IMR-90 (cell line): ENCODE data around the gene RNF175. TPM values are rescaled to one million over a fixed set of nuclear protein-coding genes. Genes with fewer than 3 reads are reported as not detected.

Experiments used
- ATAC-seq: fragments of 200-7000 bp; cut with Tn5 transposase; 2 replicates; pipeline ENCODE4 v1.9.1; 2020; ENCODE audit warnings: low read depth, mild to moderate bottlenecking, moderate library complexity
- BruUV-seq: library from RNA; stranded (reverse); fragments of 400-500 nt; replicated peaks from 2 replicates; lab custom pipeline; 2021; lab: Mats Ljungman, UMichigan
- CTCF ChIA-PET: fragments of 300-600 bp; formaldehyde crosslinking; extraction: SDS; loops from one replicate; lab custom pipeline; 2021; ENCODE audit warnings: antibody characterized with exemption; lab: Yijun Ruan, JAX
- POLR2A ChIA-PET: fragments of 300-600 bp; sonication (Branson Sonifier 250); formaldehyde crosslinking; loops from one replicate; lab custom pipeline; 2022; ENCODE audit warnings: antibody characterized with exemption; ENCODE audit not compliant: unreplicated experiment; lab: Charles Lee
- DNase-seq: peaks from one replicate; pipeline ENCODE4 v3.0.0; 2013
- H2AFZ ChIP-seq: replicated peaks from 2 replicates; pipeline ENCODE3; 2013; ENCODE audit warnings: low read length, mild to moderate bottlenecking; ENCODE audit not compliant: poor library complexity
- H2AK5ac ChIP-seq: 2 replicates; pipeline ENCODE4 v1.6.1; 2013; ENCODE audit warnings: low read depth, low read length, inconsistent platforms
- H2AK9ac ChIP-seq: replicated peaks from 2 replicates; pipeline ENCODE3; 2013; ENCODE audit warnings: mild to moderate bottlenecking, low read depth, low read length, moderate library complexity; ENCODE audit not compliant: poor library complexity
- H2BK120ac ChIP-seq: 2 replicates; pipeline ENCODE4 v1.6.1; 2013; ENCODE audit warnings: low read depth, low read length, inconsistent platforms
- H2BK15ac ChIP-seq: 3 replicates; pipeline ENCODE4 v1.6.1; 2013; ENCODE audit warnings: low read depth, low read length, inconsistent platforms
- H2BK20ac ChIP-seq: 2 replicates; pipeline ENCODE4 v1.6.1; 2013; ENCODE audit warnings: low read depth, mild to moderate bottlenecking, inconsistent platforms, low read length, moderate library complexity
- H2BK5ac ChIP-seq: 2 replicates; pipeline ENCODE4 v1.6.1; 2013; ENCODE audit warnings: mild to moderate bottlenecking, low read depth, low read length, inconsistent platforms; ENCODE audit not compliant: poor library complexity, severe bottlenecking
- H3K14ac ChIP-seq: replicated peaks from 2 replicates; pipeline ENCODE4 v1.6.1; 2013; ENCODE audit warnings: low read depth, low read length, inconsistent platforms
- H3K18ac ChIP-seq: 2 replicates; pipeline ENCODE4 v1.6.1; 2013; ENCODE audit warnings: low read depth, low read length, control low read depth
- H3K23ac ChIP-seq: 2 replicates; pipeline ENCODE4 v1.6.1; 2013; ENCODE audit warnings: low read depth, low read length, inconsistent platforms
- H3K27ac ChIP-seq: 2 replicates; pipeline ENCODE4 v1.5.1; 2013; ENCODE audit warnings: mild to moderate bottlenecking, control low read depth, low read length; ENCODE audit not compliant: insufficient read depth
- H3K27me3 ChIP-seq: 2 replicates; pipeline ENCODE4 v1.6.1; 2013; ENCODE audit warnings: low read length; ENCODE audit not compliant: control insufficient read depth, insufficient read depth
- H3K36me3 ChIP-seq: 2 replicates; pipeline ENCODE4 v1.6.1; 2013; ENCODE audit warnings: low read length, mixed read lengths; ENCODE audit not compliant: control insufficient read depth, insufficient read depth
- H3K4ac ChIP-seq: 2 replicates; pipeline ENCODE4 v1.6.1; 2013; ENCODE audit warnings: low read depth, low read length, inconsistent platforms
- H3K4me1 ChIP-seq: 2 replicates; pipeline ENCODE4 v1.6.1; 2013; ENCODE audit warnings: low read length, mixed read lengths; ENCODE audit not compliant: control insufficient read depth, insufficient read depth
- H3K4me2 ChIP-seq: 2 replicates; pipeline ENCODE4 v1.6.1; 2013; ENCODE audit warnings: low read depth, mild to moderate bottlenecking, control low read depth, low read length, moderate library complexity
- H3K4me3 ChIP-seq: 2 replicates; pipeline ENCODE4 v1.5.1; 2013; ENCODE audit warnings: low read depth, mild to moderate bottlenecking, control low read depth, low read length, moderate library complexity; ENCODE audit not compliant: insufficient read depth
- H3K56ac ChIP-seq: 2 replicates; pipeline ENCODE4 v1.6.1; 2013; ENCODE audit warnings: low read length, inconsistent platforms; ENCODE audit not compliant: insufficient read depth; ENCODE audit errors: extremely low read depth
- H3K79me1 ChIP-seq, 2 experiments: 2 replicates each; pipeline ENCODE4 v1.6.1; 2013; ENCODE audit warnings: low read length in 2 of 2, inconsistent platforms in 1 of 2, low read depth in 1 of 2
- H3K9ac ChIP-seq: 2 replicates; pipeline ENCODE4 v1.6.1; 2013; ENCODE audit warnings: low read depth, low read length, control low read depth
- H3K9me1 ChIP-seq: 2 replicates; pipeline ENCODE4 v1.6.1; 2013; ENCODE audit warnings: low read length, inconsistent platforms; ENCODE audit not compliant: insufficient read depth
- H3K9me3 ChIP-seq: 2 replicates; pipeline ENCODE4 v1.6.1; 2013; ENCODE audit warnings: low read length; ENCODE audit not compliant: control insufficient read depth, insufficient read depth
- H4K20me1 ChIP-seq: 2 replicates; pipeline ENCODE4 v1.6.1; 2013; ENCODE audit warnings: low read length, inconsistent platforms; ENCODE audit not compliant: insufficient read depth
- H4K5ac ChIP-seq: 2 replicates; pipeline ENCODE4 v1.6.1; 2013; ENCODE audit warnings: mild to moderate bottlenecking, low read depth, low read length, control low read depth
- H4K8ac ChIP-seq, 2 experiments: 2 replicates each; pipeline ENCODE4 v1.6.1; 2013; ENCODE audit warnings: low read depth in 2 of 2, low read length in 2 of 2, control low read depth in 1 of 2, inconsistent platforms in 1 of 2
- H4K91ac ChIP-seq: 2 replicates; pipeline ENCODE4 v1.6.1; 2013; ENCODE audit warnings: low read depth, low read length, inconsistent platforms; ENCODE audit not compliant: insufficient read depth
- BHLHE40 ChIP-seq: fragments of 150-350 bp; IDR thresholded peaks from 2 replicates; pipeline ENCODE4 v1.6.1; 2016; ENCODE audit warnings: mild to moderate bottlenecking, low read depth, low read length
- CEBPB ChIP-seq: IDR thresholded peaks from 2 replicates; pipeline ENCODE4 v1.6.1; 2012; ENCODE audit warnings: low read depth, low read length, improper control_type of control experiment
- CHD1 ChIP-seq: IDR thresholded peaks from 2 replicates; pipeline ENCODE4 v1.6.1; 2012; ENCODE audit warnings: low read depth, low read length, improper control_type of control experiment
- CTCF ChIP-seq: conservative IDR thresholded peaks from 2 replicates; pipeline ENCODE4 v1.5.1; 2012; ENCODE audit warnings: mild to moderate bottlenecking, low read depth, low read length, improper control_type of control experiment
- ELK1 ChIP-seq: fragments of 150-350 bp; IDR thresholded peaks from 2 replicates; pipeline ENCODE4 v1.6.1; 2016; ENCODE audit warnings: low read depth, mild to moderate bottlenecking, low read length, moderate library complexity, borderline replicate concordance
- FOS ChIP-seq: fragments of 150-350 bp; IDR thresholded peaks from 2 replicates; pipeline ENCODE4 v1.6.1; 2016; ENCODE audit warnings: low read depth, low read length
- MAFK ChIP-seq: IDR thresholded peaks from 2 replicates; pipeline ENCODE4 v1.6.1; 2012; ENCODE audit warnings: low read depth, low read length, improper control_type of control experiment
- MAZ ChIP-seq: IDR thresholded peaks from 2 replicates; pipeline ENCODE4 v1.6.1; 2012; ENCODE audit warnings: low read depth, mild to moderate bottlenecking, low read length, improper control_type of control experiment, moderate library complexity, borderline replicate concordance
- MXI1 ChIP-seq: IDR thresholded peaks from 2 replicates; pipeline ENCODE4 v1.6.1; 2012; ENCODE audit warnings: low read depth, mild to moderate bottlenecking, low read length, moderate library complexity, borderline replicate concordance
- NFE2L2 ChIP-seq: fragments of 150-350 bp; IDR thresholded peaks from 2 replicates; pipeline ENCODE4 v1.6.1; 2016; ENCODE audit warnings: low read depth, mild to moderate bottlenecking, low read length
- POLR2A ChIP-seq: IDR thresholded peaks from 2 replicates; pipeline ENCODE4 v1.6.1; 2012; ENCODE audit warnings: mild to moderate bottlenecking, low read depth, low read length
- RAD21 ChIP-seq: IDR thresholded peaks from 2 replicates; pipeline ENCODE4 v1.6.1; 2012; ENCODE audit warnings: low read length, improper control_type of control experiment
- RCOR1 ChIP-seq: IDR thresholded peaks from 2 replicates; pipeline ENCODE4 v1.6.1; 2012; ENCODE audit warnings: mild to moderate bottlenecking, low read length, improper control_type of control experiment; ENCODE audit not compliant: insufficient replicate concordance
- RFX5 ChIP-seq: IDR thresholded peaks from 2 replicates; pipeline ENCODE4 v1.8.0; 2012; ENCODE audit warnings: low read depth, mild to moderate bottlenecking, low read length, moderate library complexity
- SMC3 ChIP-seq: fragments of 150-350 bp; IDR thresholded peaks from 2 replicates; pipeline ENCODE4 v1.6.1; 2016; ENCODE audit warnings: low read depth, mild to moderate bottlenecking, antibody characterized with exemption, low read length, moderate library complexity
- USF2 ChIP-seq: fragments of 150-350 bp; IDR thresholded peaks from 2 replicates; pipeline ENCODE4 v1.6.1; 2017; ENCODE audit warnings: mild to moderate bottlenecking, antibody characterized with exemption, low read length, low read depth
- WGBS, 2 experiments: methylation state at CpG; one replicate each; pipeline versions ENCODE4 v1.1.5 to v1.1.7; 2013; ENCODE audit warnings: missing lambda C conversion rate in 2 of 2; ENCODE audit not compliant: insufficient read length in 1 of 2; ENCODE audit errors: extremely low coverage in 2 of 2; 5-methylcytosine and 5-hydroxymethylcytosine counted together
- dilution Hi-C: fragments of 300-500 bp; cut with HindIII; formaldehyde crosslinking; loops from one replicate; pipeline ENCODE4 v1.14.3; 2018; ENCODE audit warnings: low sequenced_read_pairs; ENCODE audit not compliant: unreplicated experiment
- in situ Hi-C: fragments of 300-500 bp; cut with MboI; formaldehyde crosslinking; loops from 3 replicates; pipeline ENCODE4 v1.14.3; 2019; ENCODE audit warnings: low sequenced_read_pairs, inconsistent platforms, mixed read lengths
- intact Hi-C: fragments of 100-400 bp; cut with micrococcal nuclease; formaldehyde crosslinking; loops from 2 replicates; pipeline ENCODE4 v1.10.0; 2022
- polyA plus RNA-seq, 3 experiments: library from polyadenylated mRNA; depleted of rRNA; stranded (reverse); fragments of >200 nt; gene quantifications; 2 replicates each; pipeline ENCODE4 v1.2.3, GENCODE V29; 2012; ENCODE audit warnings: low replicate concordance in 1 of 3
- total RNA-seq: library from RNA; depleted of rRNA; stranded (reverse); fragments of >200 nt; gene quantifications from 2 replicates; pipeline ENCODE4 v1.2.3, GENCODE V29; 2012

Gene RNF175
- total and polyA plus RNA-seq, 2 of the 4 experiments (the other 2 are of a cell fraction): not detected

DNA sequence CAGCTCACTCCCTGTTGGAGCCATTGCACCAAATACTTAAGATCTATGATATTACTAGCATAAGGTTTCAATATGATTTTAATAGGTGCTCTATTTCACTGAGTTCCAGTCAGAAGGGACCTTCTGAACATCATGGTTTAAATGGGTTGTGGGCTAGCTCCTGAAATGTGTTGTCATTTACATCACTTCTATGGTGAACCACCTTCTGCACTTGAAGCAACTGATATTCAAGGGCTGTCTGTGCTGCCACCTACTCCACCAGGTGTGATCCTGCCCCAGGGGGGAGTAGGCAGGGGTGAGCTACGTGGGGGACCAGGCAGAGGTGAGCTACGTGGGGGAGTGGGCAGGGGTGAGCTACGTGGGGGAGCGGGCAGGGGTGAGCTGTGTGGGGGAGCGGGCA, 35.2 kb downstream of the RNF175 start:
- H4K8ac ChIP-seq: no peak overlapping the region
- ChIA-PET POLR2A (no interaction called here), CTCF (no interaction called here)
- no peak overlapping the region for H2AK9ac ChIP-seq
- no peak overlapping the region for H2AFZ ChIP-seq
- no peak overlapping the region for H3K4me2 ChIP-seq
- ATAC-seq: no peak
- no peak overlapping the region for H4K91ac ChIP-seq
- no peak overlapping the region for H3K56ac ChIP-seq
- no peak for DNase-seq
- no peaks in the 10 kb centered on the region for H3K27me3 ChIP-seq
- no CpG with 5 or more reads among the region's 5 CpGs for WGBS, 2 experiments
- dilution Hi-C loops (no loop called here), in situ Hi-C loops (no loop called here), intact Hi-C loops (no loop called here)
- H4K5ac ChIP-seq: no peak overlapping the region
- H2BK15ac ChIP-seq: no peak overlapping the region
- TF ChIP-seq SMC3: no peak
- TF ChIP-seq BHLHE40: no peak
- no peak for TF ChIP-seq CTCF
- TF ChIP-seq ELK1: no peak
- TF ChIP-seq CEBPB: no peak
- no peak for TF ChIP-seq USF2
- no peak for TF ChIP-seq FOS
- TF ChIP-seq MAFK: no peak
- TF ChIP-seq MAZ: no peak
- no peak for TF ChIP-seq RAD21
- no peak for TF ChIP-seq POLR2A
- TF ChIP-seq RFX5: no peak
- TF ChIP-seq RCOR1: no peak
- no peak for TF ChIP-seq CHD1
- no peak for TF ChIP-seq NFE2L2
- no peak for TF ChIP-seq MXI1
- H3K9me3 ChIP-seq: no peaks in the 10 kb centered on the region
- no peaks in the 10 kb centered on the region for H3K9me1 ChIP-seq
- H3K9ac ChIP-seq: no peak overlapping the region
- no peaks in the 10 kb centered on the region for H3K4me1 ChIP-seq
- H2BK20ac ChIP-seq: no peak overlapping the region
- H2BK120ac ChIP-seq: no peak overlapping the region
- no peak overlapping the region for H3K4me3 ChIP-seq
- H3K18ac ChIP-seq: no peak overlapping the region
- BruUV-seq: no TSS peak
- H3K27ac ChIP-seq: no peak overlapping the region
- H3K36me3 ChIP-seq: no peaks in the 10 kb centered on the region
- H3K23ac ChIP-seq: no peak overlapping the region
- H4K20me1 ChIP-seq: no peaks in the 10 kb centered on the region
- no peak overlapping the region for H3K14ac ChIP-seq
- no peaks in the 10 kb centered on the region for H3K79me1 ChIP-seq
- H2BK5ac ChIP-seq: no peak overlapping the region
- no peak overlapping the region for H2AK5ac ChIP-seq
- no peak overlapping the region for H3K4ac ChIP-seq
